GM23248 (cell line): ENCODE data around the gene TGFBI.

Experiments used
- EZH2 ChIP-seq: fragments of 200-600 bp; sonication (generic); IDR thresholded peaks from 2 replicates; pipeline ENCODE4 v1.6.1; 2018; ENCODE audit warnings: antibody characterized with exemption, mild to moderate bottlenecking; ENCODE audit not compliant: insufficient read depth, poor library complexity, severe bottlenecking
- EZH2phosphoT487 ChIP-seq: fragments of 200-600 bp; sonication (generic); IDR thresholded peaks from 2 replicates; pipeline ENCODE4 v1.6.1; 2018; ENCODE audit warnings: antibody characterized with exemption, moderate library complexity, mild to moderate bottlenecking, low read depth; ENCODE audit not compliant: insufficient read depth

DNA sequence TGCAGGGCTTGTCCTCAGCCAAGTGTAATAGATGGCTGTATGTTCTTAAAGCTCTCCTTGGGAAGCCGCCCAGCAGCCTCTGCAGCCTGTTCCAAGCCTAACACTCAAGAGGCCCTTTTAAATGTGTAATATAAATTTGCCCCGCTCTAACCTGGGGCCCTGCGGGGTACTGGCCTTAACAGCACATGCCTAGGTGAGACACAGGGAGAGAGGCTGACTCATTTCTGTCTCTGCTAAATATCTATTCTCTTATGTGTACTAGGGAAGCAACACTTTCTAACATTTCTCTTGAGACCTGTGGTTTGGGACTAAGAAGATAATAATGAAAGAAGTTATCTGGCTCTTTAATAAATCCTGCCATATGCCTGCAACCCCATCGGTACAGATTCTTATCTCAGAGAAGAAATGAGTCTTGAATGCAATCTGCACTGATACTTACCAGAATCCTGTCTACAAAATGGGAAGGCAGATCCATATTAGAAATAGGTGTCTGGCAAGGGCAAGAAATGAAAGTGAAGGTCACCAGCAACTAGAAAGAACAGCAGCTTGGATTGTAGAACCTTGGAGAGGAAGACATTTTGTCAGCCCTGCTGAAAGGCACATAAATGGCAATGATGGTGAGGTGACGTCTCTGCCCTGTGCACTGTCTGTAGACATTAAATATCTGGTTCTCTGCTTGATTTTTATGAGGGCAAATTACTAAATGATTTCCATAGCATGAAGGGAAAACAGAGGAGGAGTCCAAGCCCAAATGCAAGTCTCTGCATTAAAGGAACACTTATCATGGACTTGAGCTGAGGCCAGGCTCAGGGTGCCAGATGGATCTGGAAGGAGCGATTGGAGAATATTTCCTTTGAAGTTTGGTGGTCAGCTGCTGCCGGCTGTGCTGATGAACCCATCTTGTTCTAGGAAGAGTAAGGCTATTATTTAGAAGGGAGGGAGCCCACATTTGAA, 14.5 kb upstream of the TGFBI start:
- TF ChIP-seq EZH2 = no peak
- 0 out of 2 replicates have a peak, but pooled peaks have one; percentile 49 for TF ChIP-seq EZH2phosphoT487
